HG03439 (cell line): ENCODE results near the gene DAZL.

Experiments used
- ATAC-seq: cut with Tn5 transposase; IDR thresholded peaks from one replicate; pipeline ENCODE4 v1.9.1; 2021; ENCODE audit warnings: mild to moderate bottlenecking, moderate library complexity; ENCODE audit not compliant: unreplicated experiment

Gene DAZL

DNA sequence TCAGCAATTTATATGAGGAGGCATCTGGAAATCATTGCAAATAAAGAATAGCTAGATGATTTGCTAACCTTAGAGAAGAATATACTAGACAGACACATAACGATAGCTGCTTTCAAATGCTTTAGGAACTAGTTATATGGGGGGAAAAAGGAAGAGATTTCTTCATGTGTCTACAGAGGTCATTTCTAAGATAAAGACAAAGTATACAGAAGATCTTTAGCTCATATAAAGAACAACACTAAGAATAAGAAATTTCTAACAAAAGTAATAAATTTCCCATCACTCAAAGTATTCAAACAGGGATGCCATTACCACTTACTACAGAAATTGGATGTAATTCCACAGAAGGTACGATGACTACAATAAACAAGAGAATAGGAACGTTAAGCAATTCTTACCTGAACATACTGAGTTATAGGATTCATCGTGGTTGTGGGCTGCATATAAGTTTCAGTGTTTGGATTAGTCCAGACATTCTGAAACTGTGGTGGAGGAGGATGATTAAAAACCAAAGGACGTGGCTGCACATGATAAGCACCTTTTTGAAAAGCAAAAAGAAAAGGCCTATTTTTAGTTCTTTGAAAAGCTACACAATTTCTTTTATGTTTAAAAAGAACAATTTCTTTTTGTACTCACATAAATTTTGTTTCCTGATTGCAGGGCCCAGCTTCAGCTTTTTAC lies 8.7 kb downstream of the DAZL start:
- ATAC-seq, result no peak

DNA sequence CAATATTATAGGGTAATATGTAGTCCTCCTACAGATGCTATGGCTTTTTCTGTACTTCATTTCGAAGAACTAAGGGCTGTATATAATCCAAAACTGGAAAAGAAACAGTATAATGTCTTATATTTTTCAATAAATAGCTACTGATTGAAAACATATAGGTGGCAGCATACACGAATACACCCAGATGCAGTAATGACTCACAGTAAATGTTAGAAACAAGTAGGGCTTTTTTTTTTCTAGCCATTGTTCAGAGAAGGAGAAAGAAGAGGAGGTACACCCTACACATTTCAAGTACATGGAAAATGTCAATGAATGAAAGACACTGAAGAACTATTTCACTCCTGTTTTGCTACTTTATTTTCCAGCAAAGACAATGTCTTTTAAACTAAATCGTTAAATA lies 9.4 kb downstream of the DAZL start:
- no peak for ATAC-seq

DNA sequence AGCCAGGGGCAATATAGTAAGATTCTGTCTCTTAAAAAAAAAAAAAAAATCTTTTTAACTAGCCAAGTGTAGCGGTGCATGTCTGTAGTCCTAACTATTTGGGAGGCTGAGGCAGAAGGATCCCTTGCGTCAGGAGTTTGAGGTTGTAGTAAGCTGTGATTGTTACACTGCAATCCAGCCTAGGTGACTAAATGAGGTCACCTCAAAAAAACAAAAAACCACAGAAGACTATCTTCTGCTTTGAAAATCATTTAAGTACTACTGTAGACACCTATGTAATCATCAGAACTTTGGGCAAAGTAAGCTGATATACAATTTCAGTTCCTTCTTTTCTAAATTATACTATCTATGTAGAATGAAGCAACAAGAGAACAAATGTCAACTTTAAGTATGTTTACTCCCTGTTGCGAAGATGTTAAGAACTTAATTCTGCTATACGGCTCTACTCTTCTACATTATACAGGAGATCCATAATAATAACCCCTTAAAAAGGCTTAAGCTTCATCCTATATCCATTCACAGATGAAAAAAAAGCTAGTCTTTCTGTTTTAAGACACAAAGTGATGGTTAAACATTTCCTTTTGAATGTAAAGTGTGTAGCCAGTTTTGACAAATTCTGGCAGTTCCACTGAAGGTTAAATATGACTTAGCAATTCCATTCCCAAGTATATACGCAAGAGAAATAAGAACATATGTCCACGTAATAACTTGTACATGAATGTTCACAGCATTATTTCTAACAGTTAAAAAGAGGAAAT lies 15.2 kb downstream of the DAZL start:
- ATAC-seq, result peak; percentile 98

- ATAC-seq, result no peak
Observed at GRCh38 chr3:16589120-16589519, 16.1 kb downstream of the DAZL start.

DNA sequence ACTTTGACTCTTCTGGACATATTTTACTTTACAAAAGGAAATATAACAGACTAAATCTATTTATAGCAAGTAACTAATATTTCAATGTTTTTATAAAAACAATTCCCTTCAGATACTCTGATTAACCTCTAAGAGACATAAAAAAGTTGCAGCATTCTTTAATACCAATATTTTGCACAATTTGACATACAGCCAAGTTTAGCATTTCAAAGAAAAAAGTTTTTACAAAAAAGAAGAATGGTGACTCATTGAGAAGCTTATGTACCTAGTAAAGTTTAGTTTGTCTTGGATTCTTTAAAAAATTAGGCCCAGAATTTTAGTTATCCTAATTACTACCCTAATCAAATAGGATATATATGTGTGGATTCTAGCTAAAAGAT lies 17.6 kb downstream of the DAZL start:
- ATAC-seq, result no peak

GRCh38 chr3:16587047-16587680 lies 18.1 kb downstream of the DAZL start:
- no peak for ATAC-seq

DNA sequence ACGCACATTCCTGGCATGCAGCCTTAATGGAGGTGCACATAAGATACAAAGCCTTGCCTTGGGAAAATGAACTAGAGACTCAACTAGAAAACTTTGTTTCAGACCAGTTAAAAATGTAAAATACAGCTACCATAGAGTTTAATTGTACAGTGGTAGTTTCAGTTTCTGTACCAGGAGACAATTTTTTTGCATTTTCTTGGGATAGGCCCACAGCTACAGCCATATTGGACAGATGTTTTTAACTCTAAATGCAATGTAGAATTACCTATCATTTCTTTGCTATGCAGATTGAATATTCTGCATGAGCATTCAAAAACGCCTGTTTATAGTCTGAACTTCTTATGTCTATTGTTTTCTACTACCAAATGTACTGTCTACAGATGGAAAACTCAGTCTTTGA lies 20.3 kb downstream of the DAZL start:
- no peak for ATAC-seq

GRCh38 chr3:16583551-16583950 lies 21.7 kb downstream of the DAZL start:
- ATAC-seq, result no peak

GRCh38 chr3:16570113-16570512 lies 35.1 kb downstream of the DAZL start:
- no peak for ATAC-seq

- ATAC-seq, result no peak
Observed at GRCh38 chr3:16568532-16568931, 36.7 kb downstream of the DAZL start.

DNA sequence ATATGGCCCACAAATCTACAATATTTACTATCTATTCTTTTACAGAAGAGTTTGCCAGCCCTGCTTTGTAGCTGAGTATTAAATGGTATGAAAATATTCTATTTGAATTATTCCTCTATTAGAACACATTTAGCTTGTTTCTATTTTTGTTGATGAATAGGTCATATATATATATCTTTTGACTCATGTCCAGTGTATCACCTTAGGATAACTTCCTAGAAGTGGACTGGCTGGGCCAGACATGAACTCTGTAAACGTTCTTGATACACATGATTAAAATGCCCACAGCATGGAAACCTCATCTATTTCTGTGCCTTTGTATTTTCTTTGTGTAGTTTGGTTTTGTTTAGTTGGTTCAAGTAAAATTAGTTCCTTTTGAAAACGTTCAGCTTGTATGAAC lies 37.1 kb downstream of the DAZL start:
- no peak for ATAC-seq

DNA sequence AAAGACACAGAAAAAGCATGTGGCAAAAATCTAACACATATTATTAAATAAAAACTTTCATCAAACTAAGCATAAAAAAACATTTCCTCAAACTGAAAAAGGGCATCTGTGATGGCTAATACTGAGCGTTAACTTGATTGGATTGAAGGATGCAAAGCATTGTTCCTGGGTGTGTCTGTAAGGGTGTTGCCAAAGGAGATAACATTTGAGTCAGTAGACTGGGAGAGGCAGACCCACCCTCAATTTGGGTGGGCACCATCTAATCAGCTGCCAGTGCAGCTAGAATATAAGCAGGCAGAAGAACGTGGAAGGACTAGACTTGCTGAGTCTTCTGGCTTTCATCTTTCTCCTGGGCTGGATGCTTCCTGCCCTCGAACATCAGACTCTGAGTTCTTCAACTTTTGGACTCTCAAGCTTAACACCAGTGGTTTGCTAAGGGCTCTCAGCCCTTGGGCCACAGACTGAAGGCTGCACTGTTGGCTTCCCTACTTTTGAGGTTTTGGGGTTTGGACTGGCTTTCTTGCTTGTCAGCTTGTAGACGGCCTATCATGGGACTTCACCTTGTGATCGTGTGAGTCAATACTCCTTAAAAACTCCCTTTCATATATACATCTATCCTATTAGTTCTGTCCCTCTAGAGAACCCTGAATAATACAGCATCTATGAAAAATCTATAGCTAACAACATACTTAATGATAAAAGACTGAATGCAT lies 45.4 kb downstream of the DAZL start:
- ATAC-seq, result no peak

GRCh38 chr3:16554126-16554525 lies 51.1 kb downstream of the DAZL start:
- ATAC-seq, result no peak

- ATAC-seq, result no peak
Observed at GRCh38 chr3:16552757-16553156, 52.5 kb downstream of the DAZL start.

DNA sequence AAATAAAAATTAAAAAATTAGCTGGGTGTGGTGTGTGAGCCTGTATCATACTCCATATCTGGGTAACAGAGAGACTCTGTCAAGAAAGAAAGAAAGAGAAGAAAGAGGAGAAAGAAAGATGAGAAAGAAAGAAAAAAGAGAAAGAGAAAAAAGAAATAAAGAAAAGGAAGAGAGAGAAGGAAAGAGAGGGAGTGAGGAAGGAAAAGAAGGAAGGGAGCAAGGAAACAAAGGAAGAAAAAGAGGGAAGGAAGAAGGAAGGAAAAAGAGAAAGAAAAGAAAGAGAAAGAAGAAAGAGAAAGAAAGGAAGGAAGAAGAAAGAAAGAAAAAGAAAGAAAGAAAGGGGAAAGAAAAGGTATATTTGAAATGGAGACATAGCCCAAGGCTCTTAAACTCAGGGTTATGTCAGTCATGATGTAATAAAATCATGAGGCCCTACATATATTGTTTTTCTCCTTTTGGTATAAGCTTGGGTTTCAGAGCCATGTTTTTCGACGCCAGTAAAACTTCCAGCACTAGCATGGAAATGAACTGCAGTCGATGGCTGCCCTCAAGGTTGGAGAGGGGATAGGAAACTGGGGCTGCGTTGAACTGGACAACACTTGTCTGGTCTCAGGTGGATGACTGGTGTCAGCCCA lies 53.8 kb downstream of the DAZL start:
- ATAC-seq, result no peak

GRCh38 chr3:16550676-16551341 lies 54.4 kb downstream of the DAZL start:
- ATAC-seq, result peak; percentile 84

- peak; percentile 15 for ATAC-seq
Observed at GRCh38 chr3:16550305-16550675, 54.9 kb downstream of the DAZL start.

GRCh38 chr3:16548721-16549120 lies 56.5 kb downstream of the DAZL start:
- no peak for ATAC-seq

- ATAC-seq, result no peak
Observed at GRCh38 chr3:16547561-16548357, 57.5 kb downstream of the DAZL start.
